ENCODE data around the gene EHD3.

- TF ChIP-seq POLR2A (IDR thresholded peaks at IDR 0.05) (peak in 1 of 2 donors; percentile 51), CTCF (IDR thresholded peaks at IDR 0.05) (peak; percentile 41 to 78 (median 66))
Measured at GRCh38 chr2:31233741-31234682, at the start of gene EHD3.
